GM10248 (cell line): ENCODE data around the gene CACNG1.

Experiments
- CTCF ChIA-PET: fragments of 300-600 bp; sonication (Branson Sonifier 250); formaldehyde crosslinking; extraction: SDS; loops from one replicate; lab custom pipeline; 2021; ENCODE audit warnings: antibody characterized with exemption; lab: Yijun Ruan, JAX
- POLR2A ChIA-PET: fragments of 350-650 bp; sonication (Branson Sonifier 250); formaldehyde crosslinking; extraction: SDS; loops from one replicate; lab custom pipeline; 2020; ENCODE audit warnings: antibody characterized with exemption; lab: Yijun Ruan, JAX
- DNase-seq: peaks from one replicate; pipeline ENCODE4 v3.0.0; 2012; ENCODE audit errors: extremely low spot score
- TF ChIP-seq, protein P1 (sequence below): IDR thresholded peaks from 2 replicates; pipeline ENCODE4 v1.5.1; 2012; ENCODE audit warnings: mild to moderate bottlenecking, low read depth; ENCODE audit errors: extremely low read depth, missing control alignments, control extremely low read depth

CACNG1 gene

DNA sequence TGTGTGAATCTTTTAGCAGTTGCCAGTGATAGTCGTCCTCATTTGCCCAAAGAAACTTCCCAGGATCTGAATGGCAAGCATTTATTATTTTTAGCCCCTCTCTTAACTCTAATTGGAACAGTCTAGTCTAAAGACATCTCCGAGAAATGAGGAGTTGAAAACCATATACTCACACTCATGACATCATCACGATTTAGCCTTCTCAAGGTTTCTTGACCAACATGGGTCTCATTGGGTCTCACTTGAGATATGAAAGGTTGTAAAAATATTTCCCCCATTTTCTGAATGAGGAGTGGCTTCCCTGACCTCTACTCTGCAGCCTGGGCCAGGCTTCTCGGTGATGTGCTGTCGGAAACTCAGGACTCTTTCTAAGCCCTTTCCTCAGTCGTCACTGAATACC lies 37.1 kb upstream of the CACNG1 start:
- TF ChIP-seq, protein P1, sequence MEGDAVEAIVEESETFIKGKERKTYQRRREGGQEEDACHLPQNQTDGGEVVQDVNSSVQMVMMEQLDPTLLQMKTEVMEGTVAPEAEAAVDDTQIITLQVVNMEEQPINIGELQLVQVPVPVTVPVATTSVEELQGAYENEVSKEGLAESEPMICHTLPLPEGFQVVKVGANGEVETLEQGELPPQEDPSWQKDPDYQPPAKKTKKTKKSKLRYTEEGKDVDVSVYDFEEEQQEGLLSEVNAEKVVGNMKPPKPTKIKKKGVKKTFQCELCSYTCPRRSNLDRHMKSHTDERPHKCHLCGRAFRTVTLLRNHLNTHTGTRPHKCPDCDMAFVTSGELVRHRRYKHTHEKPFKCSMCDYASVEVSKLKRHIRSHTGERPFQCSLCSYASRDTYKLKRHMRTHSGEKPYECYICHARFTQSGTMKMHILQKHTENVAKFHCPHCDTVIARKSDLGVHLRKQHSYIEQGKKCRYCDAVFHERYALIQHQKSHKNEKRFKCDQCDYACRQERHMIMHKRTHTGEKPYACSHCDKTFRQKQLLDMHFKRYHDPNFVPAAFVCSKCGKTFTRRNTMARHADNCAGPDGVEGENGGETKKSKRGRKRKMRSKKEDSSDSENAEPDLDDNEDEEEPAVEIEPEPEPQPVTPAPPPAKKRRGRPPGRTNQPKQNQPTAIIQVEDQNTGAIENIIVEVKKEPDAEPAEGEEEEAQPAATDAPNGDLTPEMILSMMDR = no peak
- no peak for DNase-seq
- POLR2A ChIA-PET = no interaction called here
- CTCF ChIA-PET = no interaction called here

DNA sequence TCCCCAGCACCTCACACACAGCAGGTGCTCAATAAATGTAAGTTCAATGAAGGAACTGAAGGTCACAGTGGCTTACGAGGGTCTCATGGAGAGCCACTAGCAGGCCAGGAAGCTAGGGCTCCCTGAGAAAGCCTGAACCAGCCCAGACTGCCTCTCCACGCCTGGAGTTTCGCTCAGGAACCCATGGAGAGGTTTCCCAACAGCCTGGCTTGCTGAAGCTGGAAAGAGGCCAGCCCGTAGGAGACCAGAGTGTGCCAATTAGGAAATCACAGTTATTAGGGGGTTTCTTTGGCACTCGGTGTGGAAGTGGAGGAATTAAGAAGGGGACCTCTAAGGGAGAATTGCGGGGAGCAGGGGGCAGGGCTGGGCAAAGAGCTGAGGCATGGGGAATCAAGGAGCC lies 36.3 kb upstream of the CACNG1 start:
- CTCF ChIA-PET = interaction anchor here (0.9 to 1.4 kb wide), 2 partner anchors 9 to 12 kb away, joined by 3 read pairs; no protein-coding TSS in a partner anchor
- TF ChIP-seq, protein P1 = no peak
- DNase-seq = no peak
- POLR2A ChIA-PET = no interaction called here

DNA sequence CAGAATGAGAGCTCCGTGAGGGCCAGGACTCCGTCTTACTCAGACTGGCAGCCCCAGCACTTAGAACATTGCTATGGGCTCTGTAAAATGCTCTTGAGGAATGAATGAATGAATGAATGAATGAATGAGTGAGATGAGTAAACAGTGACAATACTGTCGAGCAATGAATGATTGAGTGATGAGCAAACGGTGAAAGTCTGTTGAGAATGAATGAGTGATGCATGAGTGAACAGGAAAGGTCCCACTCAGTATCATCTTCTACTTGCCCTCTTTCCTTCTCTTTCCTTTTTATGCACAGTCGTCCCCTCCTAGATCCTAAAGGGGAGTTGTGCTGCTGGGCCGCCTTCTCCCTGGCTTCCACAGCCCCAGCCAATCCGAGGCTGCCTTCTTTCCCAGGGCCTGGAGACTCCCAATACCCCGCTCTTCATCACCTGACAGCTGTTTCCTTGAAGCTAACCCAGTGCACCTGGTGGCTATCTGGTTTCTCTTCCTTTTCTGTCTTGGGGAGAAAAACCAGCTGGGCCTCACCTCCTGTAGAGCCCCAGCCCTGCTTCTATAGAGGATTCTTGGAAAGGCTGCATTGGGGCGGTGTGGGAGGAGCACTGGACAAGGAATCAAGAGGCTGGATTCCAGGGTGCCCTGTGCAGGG lies 32.7 kb upstream of the CACNG1 start:
- CTCF ChIA-PET = interaction anchor here (1.2 kb wide), 1 partner anchor 12 kb away, joined by 3 read pairs; no protein-coding TSS in a partner anchor

DNA sequence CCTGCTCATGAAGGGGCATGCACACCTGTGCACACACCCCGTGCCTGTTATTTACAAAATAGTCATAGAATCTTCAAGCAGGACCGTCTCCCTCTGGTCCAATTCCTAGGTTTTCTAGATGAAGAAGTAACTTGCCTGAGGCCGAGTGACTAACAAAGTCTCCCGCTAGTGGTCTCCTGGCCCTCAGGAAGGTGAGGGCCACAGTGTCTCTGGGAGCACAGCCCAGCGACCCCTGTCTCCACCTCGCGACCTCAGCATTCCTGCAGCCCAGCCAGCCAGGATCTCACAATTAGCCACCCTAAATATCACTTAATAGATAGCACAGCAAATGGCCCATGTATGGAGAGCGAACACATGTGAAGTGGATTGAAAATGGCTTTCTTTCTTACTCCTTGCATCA lies 30.5 kb upstream of the CACNG1 start:
- ChIA-PET POLR2A (no interaction called here), CTCF (no interaction called here)
- TF ChIP-seq, protein P1 = no peak
- DNase-seq = no peak

More for the DNA sequence above, 32.7 kb upstream of the CACNG1 start:
- TF ChIP-seq, protein P1 = no peak
- POLR2A ChIA-PET = no interaction called here
- DNase-seq = peak; percentile 57

DNA sequence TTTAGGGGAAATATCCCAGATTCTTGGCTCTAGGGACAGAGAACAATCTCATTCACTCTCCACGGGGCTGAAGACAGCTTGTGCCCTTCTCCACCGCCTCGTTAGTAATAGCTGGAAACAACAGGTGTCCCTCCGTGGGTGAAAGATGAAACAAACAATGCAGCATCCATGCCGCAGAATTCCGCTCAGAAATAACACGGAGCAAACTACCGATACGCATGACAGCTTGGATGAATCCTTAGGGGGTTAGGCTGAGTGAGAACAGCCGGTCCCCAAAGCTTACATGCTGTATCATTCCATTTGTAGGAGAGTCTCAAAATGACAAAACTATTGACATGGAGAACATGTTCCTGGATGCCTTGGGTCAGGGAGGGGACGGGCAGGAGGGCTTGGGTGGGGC lies 29.4 kb upstream of the CACNG1 start:
- POLR2A ChIA-PET = no interaction called here
- CTCF ChIA-PET = interaction anchor here (0.7 kb wide), 1 partner anchor 33 kb away, joined by 3 read pairs; no protein-coding TSS in a partner anchor

DNA sequence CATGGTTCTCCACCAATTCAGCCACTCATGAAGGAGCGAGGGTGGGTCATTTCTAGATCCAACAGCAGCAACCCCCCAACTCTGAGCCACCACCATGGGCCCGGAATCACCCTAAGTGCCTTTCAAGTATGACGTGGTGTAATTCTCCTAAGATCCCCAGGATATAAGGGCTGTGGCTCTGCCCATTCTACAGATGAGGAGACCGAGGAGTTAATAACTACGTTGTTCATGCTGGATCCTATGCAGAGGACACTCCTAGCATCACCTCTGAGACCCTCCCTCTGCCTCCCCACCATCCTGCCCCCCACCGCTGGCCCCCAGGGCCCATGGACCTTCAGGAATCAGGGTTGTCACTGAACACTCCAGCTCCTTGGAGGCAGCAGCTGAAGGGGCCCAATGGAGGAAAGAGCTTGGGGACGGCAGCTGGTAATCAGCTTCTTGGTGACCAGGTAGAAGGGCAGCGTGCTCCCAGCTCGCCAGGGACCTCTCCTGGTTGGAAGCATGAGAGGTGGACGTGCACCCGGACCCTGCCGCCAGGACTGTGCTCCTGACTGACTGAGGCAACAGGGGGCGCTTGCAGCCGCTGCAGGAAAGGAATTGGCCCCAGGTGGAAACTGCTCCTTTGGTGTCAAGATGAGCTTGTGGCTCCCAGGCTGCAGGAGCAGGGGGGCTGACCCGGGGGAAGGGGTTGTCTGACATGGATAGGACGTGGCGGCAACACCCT lies 28.2 kb upstream of the CACNG1 start:
- TF ChIP-seq, protein P1 = no peak
- DNase-seq = no peak
- ChIA-PET POLR2A (no interaction called here), CTCF (interaction anchor here (1.0 kb wide), 1 partner anchor 9 kb away, joined by 4 read pairs; no protein-coding TSS in a partner anchor)

More for the DNA sequence above, 29.4 kb upstream of the CACNG1 start:
- no peak for DNase-seq
- TF ChIP-seq, protein P1 = no peak
